Measurements from ENCODE around the gene SEC22C.
A peak's percentile ranks its signal among the peaks of the same experiment; 100 is the strongest.

Gene SEC22C

DNA sequence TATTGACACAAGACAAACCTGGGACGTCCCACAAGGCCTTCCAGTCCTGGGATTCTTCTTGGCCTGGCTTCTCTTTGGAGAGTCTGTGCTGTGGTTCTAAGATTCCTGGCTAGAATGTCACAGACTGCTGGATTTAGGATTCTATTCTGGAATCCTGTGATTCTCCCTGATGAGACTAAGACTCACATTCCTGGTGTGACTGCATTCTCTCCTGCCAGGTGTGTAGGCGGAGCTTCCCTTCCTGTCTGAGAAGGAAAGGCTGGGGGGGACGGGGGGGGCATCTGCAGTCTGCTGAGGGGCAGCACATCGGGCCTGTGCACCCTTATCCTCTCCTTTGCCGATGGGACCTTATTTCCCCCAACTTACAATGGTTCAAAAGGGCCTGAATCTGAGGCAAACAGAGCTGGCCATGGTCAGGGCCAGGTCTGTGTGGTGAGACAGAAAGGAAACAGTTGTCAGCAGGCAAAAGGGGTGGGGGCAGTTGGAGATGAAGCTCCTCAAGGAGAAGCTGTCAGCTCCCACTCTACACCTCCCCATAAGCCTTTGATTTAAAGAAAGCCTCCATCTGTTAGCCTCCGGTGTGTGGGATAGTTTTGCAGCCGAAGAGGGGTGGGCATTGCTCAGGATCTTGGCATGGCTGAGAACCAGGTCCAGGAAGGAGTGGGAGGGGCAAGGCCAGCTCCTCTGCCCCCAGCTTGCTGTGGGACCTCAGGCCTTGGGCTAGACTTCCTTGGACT, 48.4 kb downstream of the SEC22C start:
- no peak for DNase-seq

- DNase-seq = no peak
Observed at GRCh38 chr3:42532229-42532628, 49.5 kb downstream of the SEC22C start.

GRCh38 chr3:42531470-42531869, 50.3 kb downstream of the SEC22C start:
- no peak for DNase-seq

DNA sequence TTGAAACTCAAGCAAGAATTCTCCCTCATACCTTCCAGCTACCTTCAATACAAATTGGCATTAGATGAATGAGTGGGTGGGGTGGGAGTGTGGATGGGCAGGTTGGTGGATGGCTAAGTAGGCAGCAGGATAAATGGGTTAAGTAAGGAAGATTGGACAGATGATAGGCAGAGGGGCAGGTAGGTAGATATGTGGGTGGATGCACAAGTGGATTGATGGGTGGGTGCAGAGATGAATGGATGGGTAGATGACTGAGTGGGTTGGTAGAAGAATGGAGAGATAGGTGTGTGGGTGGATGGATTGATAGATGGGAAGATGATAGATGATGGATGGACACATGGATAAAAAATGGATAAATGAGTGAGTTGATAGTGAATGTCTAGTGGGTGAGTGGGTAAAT, 51.7 kb downstream of the SEC22C start:
- no peak for DNase-seq

DNA sequence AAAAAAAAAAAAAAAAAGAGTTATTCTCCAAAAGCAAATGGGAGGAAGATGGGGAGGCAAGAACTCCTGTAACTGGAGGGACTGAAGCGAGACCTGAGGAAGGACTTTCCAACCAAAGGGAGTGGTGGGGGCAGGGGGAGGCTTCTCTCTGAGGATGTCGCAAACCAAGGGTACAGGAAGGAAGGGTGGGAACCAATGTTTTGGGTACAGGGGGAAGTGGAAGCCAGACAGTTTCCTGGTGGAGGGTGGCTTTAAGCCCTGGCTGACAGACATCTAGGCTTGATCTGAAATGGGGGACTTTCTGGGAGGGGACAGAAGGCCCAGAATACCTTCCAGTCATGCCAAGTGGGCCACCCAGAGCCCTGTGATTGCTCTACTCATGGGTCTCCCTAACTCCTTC, 52.3 kb downstream of the SEC22C start:
- peak; percentile 61 for DNase-seq

DNA sequence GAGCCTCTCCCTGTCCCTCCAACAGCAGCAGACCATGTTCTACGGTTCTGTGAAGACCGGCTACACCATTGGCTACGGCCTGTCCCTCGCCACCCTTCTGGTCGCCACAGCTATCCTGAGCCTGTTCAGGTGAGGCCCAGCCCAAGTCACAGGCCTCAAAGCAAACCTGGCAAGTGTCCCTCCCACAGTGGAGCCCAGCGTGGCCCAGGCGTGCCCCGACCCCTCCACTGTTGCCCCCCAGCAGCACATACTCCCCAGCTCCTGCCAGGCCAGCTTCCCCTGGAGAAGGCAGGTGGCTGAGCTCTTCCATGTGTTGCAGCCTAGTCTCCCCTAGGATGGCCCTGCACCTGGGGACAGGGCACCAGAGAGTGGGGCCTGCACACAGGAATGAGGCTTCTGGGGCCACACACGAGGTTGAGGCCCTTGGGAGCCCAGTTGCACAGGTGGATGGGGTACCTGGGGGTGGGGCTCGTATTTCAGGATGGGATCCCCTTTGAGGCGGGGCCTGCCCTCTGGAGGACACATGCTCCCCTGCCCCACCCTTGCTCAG, 54.3 kb downstream of the SEC22C start:
- DNase-seq = no peak

DNA sequence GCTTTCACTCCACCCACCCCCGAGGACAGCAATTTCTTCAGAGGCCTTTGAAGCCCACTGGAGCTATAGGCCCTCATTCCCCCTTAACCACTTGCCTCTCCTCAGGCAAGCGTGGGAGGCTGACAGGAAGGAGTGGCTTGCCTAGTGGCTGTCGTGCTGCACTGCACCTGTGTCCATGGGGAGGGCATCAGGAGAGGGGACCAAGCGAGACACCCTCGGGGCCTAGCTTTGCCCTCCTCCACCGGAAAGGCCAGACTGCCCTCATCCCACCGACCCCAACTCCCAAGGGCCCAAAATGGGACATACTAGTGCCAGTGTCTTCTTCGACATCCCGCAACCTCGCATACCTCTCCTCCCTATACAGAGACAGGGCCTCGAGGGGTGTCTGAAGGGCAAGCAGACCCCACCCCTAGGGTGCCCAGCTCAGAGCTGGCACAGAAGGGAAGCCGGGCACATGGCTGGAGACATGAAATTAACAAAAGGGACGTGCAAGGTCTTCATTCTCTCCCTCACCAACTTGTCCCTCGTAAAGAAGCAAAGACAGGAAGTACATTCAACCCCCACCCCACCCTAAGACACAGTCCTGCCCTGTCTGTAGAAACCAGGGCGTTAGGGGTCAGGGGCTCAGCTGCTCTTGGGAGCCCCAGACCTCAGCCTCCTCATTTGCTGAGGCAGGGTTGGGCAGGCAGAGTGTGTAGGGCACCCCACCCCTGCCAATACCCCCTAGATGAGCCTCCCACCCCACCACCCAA, 55.0 kb downstream of the SEC22C start:
- peak; percentile 29 for DNase-seq

DNA sequence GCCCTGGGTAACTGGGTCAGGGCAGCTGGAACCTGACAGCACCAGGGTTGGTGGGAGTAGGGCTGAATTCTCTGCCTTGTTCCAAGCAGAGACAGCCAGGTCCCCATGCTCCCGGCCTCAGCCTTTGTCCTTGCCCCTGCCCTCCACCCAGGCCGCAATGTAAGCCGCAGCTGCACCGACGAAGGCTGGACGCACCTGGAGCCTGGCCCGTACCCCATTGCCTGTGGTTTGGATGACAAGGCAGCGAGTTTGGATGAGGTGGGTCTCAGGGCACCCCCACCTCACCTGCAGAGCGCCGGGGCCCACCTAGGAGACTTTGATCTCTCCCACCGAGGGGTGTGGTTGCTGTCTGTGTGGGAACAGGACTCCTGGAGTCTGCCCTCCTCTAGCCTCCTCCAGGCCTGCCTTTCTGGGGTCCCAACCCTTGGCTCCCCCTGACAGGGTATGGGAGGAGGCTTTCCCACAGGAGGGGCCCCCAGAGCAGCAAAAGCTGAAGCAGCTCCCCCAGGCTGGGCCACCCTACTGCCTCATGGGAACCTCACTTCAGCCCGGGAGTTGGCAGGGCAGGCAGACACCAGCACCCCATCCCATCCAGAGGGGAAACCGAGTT, 55.9 kb downstream of the SEC22C start:
- no peak for DNase-seq

DNA sequence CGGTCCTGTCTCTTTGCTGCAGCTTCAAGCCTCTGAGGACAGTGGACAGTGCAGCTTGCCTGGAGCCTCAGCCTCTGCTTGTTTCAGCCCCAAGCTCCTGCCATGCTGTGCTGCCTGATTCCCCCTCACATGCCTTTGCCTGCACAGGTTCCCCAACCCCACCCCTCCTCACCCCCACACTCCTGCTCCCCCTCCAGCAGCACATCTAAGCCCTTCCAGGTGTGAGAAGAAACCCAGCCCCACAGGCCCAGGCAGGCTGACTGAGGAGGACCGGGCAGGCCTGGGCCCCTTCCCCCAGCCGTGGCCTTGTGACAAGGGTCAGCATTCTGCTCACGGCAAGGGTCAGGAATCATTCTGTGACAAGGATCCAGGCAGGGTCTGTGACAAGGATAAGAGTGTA, 56.6 kb downstream of the SEC22C start:
- DNase-seq = no peak

DNA sequence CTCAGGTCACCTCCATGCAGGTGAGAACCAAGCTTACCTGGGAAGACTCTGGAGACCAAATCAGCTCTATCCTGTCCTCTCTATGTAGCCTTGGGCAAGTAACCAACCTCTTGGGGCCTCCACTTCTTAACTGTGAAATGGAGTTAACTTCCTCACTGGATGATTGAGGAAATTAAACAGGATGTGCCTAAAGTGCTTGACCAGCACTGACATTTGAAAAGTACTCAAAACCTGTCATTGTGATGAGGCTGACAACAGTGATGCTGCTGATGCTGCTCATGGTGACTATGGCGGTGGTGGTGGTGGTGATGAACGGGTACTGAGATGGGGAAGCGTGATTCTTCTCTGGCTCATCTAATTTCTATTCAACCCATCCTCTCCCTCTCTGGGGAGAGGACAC, 57.0 kb downstream of the SEC22C start:
- DNase-seq = no peak

GRCh38 chr3:42520906-42521305, 60.9 kb downstream of the SEC22C start:
- DNase-seq = no peak

DNA sequence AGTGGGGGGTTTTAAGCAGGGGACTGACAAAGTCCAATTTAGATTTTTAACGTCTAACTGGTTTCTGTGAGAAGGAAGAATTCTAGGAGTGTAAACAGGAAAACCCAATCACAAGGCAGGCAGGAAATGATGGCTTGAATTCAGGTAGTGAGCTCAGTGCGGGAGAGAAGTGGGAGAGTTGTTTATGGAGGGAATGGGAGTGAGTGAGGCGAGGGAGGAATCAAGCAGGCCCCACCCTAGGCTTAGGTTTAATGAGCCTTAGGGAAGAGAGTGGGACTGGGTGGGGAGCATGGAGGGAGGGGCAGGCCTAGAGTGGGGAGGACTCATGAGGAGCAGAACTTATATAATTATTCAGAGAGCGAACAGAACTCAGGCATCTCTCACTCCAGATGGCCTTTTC, 61.4 kb downstream of the SEC22C start:
- DNase-seq = no peak

GRCh38 chr3:42519568-42519962, 62.2 kb downstream of the SEC22C start:
- DNase-seq = no peak

GRCh38 chr3:42518800-42519567, 62.8 kb downstream of the SEC22C start:
- peak; percentile 19 for DNase-seq

DNA sequence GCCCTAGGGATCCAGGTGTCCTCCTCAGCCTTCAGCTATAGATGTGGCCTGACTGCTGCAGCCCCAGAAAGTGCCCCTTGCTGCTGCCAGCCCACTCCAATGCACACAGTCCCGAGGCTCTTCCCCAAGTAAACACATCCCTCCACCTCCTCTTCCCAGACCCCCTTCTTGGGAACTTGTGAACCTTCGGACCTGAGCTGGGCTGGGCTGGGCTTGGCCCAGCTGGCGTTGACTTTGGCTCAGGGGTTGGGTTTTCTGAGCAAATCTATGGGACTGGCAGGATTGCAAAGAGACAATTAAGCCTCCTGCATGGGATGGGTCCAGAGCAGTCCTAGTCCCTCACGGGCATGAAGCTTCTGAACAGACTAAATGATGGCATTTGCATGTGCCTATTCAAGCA, 64.7 kb downstream of the SEC22C start:
- DNase-seq = no peak

DNA sequence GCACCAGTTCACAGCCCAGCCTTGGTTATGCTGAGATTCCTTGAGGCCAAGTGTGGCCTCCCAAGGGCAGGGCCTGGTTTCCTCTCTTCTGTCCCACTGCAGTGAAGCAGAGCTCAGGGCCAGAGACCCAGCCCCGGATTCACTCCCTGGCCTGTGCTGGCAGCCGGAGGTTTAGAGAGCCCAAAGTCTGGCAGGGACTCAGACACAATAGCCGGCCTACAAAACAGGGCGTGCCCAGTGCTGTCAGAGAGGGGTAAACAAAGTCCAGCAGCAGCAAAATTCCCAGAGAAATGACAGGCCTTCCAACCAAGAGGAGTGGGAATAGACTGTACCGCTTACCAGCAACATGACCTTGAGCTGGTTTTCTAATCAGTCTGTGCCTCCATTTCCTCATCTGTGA, 65.3 kb downstream of the SEC22C start:
- no peak for DNase-seq

DNA sequence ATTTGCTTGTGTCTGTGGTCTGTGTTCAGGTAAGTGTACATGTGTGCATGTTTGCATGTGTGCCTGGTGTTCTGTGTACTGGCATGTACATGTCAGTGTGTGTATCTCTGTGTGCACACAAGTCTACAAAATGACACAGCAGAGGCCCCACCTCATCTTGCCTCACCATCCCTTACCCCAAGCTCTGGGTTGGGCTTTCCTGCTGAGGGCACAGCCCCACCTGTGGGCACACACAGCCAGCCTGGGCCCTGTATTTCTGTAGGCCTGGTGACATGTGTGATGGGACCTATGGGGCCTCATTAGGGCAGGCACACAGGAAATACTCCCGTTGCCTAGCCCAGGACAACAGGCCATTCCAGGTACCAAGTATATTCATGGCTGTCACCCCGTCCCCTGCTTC, 65.8 kb downstream of the SEC22C start:
- DNase-seq = no peak

DNA sequence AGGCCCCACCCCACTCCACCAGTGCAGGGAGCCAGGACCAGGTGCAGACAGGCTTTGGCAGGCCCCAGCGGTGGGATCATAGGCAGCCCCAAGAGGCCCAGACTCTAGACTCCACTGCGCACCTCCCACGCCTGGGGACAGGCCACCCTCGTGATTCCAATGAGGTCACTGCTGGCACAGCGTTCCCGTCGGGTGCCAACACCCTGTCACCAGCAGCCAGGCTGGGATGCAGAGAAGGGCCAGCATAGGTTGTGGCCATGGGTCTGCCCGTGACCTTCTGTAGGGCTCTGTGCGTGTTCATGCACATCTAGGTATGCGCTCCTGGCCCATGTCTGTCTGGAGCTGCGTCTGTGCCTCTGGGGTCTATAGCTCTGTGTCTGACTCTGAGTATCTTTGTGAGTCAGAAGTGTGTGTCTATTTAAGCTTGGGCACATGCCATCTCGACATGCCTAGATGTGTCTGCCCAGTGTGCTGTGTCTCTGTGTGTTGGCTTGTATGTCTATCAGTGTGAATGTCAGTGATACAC, 66.3 kb downstream of the SEC22C start:
- no peak for DNase-seq

- no peak for DNase-seq
Observed at GRCh38 chr3:42514876-42515275, 66.9 kb downstream of the SEC22C start.

GRCh38 chr3:42513521-42513920, 68.2 kb downstream of the SEC22C start:
- no peak for DNase-seq

GRCh38 chr3:42513121-42513520, 68.6 kb downstream of the SEC22C start:
- DNase-seq = no peak

GRCh38 chr3:42511736-42512135, 70.0 kb downstream of the SEC22C start:
- no peak for DNase-seq

GRCh38 chr3:42511201-42511600, 70.6 kb downstream of the SEC22C start:
- no peak for DNase-seq
